Measurements from ENCODE around the gene KRTAP1-5. TPM values are rescaled to one million over a fixed set of nuclear protein-coding genes. Genes with fewer than 3 reads are reported as not detected.

KRTAP1-5 gene
- total RNA-seq, 2 donors from 2014 or later = not detected

GRCh38 chr17:41071606-41072360 lies 44.8 kb upstream of the KRTAP1-5 start:
- Histone ChIP-seq H3K9ac (ENCODE audit: extremely low read depth, low read length, poor library complexity, severe bottlenecking) (no peak overlapping the region), H3K9me3 (ENCODE audit: control insufficient read depth, low read length) (no peaks in the 10 kb centered on the region), H3K27ac (ENCODE audit: low read depth, low read length) (no peak overlapping the region), H3K4me3 (ENCODE audit: low read length) (no peak overlapping the region), H3K4me1 (ENCODE audit: control insufficient read depth, insufficient read depth, low read length) (no peaks in the 10 kb centered on the region), H3K27me3 (ENCODE audit: control insufficient read depth, insufficient read depth, low read length, poor library complexity, severe bottlenecking) (no peaks in the 10 kb centered on the region), H3K36me3 (ENCODE audit: control insufficient read depth, insufficient read depth, low read length) (no peaks in the 10 kb centered on the region)
- H3K27ac Mint-ChIP-seq = no peak overlapping the region
- no peaks in the 10 kb centered on the region for H3K36me3 Mint-ChIP-seq (ENCODE audit: low read depth)
- no peaks in the 10 kb centered on the region for H3K4me1 Mint-ChIP-seq
- DNase-seq = no peak
- peaks cover 3% of the 10 kb centered on the region for H3K27me3 Mint-ChIP-seq (ENCODE audit: insufficient read depth)
- TF ChIP-seq, protein P1, sequence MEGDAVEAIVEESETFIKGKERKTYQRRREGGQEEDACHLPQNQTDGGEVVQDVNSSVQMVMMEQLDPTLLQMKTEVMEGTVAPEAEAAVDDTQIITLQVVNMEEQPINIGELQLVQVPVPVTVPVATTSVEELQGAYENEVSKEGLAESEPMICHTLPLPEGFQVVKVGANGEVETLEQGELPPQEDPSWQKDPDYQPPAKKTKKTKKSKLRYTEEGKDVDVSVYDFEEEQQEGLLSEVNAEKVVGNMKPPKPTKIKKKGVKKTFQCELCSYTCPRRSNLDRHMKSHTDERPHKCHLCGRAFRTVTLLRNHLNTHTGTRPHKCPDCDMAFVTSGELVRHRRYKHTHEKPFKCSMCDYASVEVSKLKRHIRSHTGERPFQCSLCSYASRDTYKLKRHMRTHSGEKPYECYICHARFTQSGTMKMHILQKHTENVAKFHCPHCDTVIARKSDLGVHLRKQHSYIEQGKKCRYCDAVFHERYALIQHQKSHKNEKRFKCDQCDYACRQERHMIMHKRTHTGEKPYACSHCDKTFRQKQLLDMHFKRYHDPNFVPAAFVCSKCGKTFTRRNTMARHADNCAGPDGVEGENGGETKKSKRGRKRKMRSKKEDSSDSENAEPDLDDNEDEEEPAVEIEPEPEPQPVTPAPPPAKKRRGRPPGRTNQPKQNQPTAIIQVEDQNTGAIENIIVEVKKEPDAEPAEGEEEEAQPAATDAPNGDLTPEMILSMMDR (conservative IDR thresholded peaks at IDR 0.05) = no peak
- H3K9me3 Mint-ChIP-seq = no peaks in the 10 kb centered on the region
- WGBS, 2 experiments (ENCODE audit: insufficient coverage in 1 of 2, insufficient read length in 1 of 2) = 92 to 96% methylated on average over 5 of the region's 5 CpGs
- H3K4me3 Mint-ChIP-seq = no peak overlapping the region

- H3K36me3 ChIP-seq (ENCODE audit: control insufficient read depth, insufficient read depth, low read length) = no peaks in the 10 kb centered on the region
- no peak overlapping the region for H3K9ac ChIP-seq (ENCODE audit: extremely low read depth, low read length, poor library complexity, severe bottlenecking)
- no peaks in the 10 kb centered on the region for H3K4me1 ChIP-seq (ENCODE audit: control insufficient read depth, insufficient read depth, low read length)
- H3K27me3 Mint-ChIP-seq (ENCODE audit: insufficient read depth) = no peaks in the 10 kb centered on the region
- no peaks in the 10 kb centered on the region for H3K27me3 ChIP-seq (ENCODE audit: control insufficient read depth, insufficient read depth, low read length, poor library complexity, severe bottlenecking)
- H3K36me3 Mint-ChIP-seq (ENCODE audit: low read depth) = no peaks in the 10 kb centered on the region
- H3K9me3 ChIP-seq (ENCODE audit: control insufficient read depth, low read length) = no peaks in the 10 kb centered on the region
- H3K4me3 Mint-ChIP-seq = no peak overlapping the region
- WGBS, 2 experiments (ENCODE audit: insufficient coverage in 1 of 2, insufficient read length in 1 of 2) = 88 to 89% methylated on average over 3 of the region's 3 CpGs
- H3K4me3 ChIP-seq (ENCODE audit: low read length) = no peak overlapping the region
- no peak for DNase-seq
- H3K27ac Mint-ChIP-seq = no peak overlapping the region
- TF ChIP-seq, protein P1 (conservative IDR thresholded peaks at IDR 0.05) = no peak
- no peaks in the 10 kb centered on the region for H3K4me1 Mint-ChIP-seq
- H3K27ac ChIP-seq (ENCODE audit: low read depth, low read length) = no peak overlapping the region
- no peaks in the 10 kb centered on the region for H3K9me3 Mint-ChIP-seq
Measured at GRCh38 chr17:41069031-41069430, 42.0 kb upstream of the KRTAP1-5 start.

- no peaks in the 10 kb centered on the region for H3K27me3 Mint-ChIP-seq (ENCODE audit: insufficient read depth)
- no peaks in the 10 kb centered on the region for H3K36me3 ChIP-seq (ENCODE audit: control insufficient read depth, insufficient read depth, low read length)
- H3K4me1 Mint-ChIP-seq = no peaks in the 10 kb centered on the region
- H3K4me3 Mint-ChIP-seq = no peak overlapping the region
- H3K27ac ChIP-seq (ENCODE audit: low read depth, low read length) = no peak overlapping the region
- no peaks in the 10 kb centered on the region for H3K9me3 ChIP-seq (ENCODE audit: control insufficient read depth, low read length)
- no peaks in the 10 kb centered on the region for H3K9me3 Mint-ChIP-seq
- H3K36me3 Mint-ChIP-seq (ENCODE audit: low read depth) = no peaks in the 10 kb centered on the region
- no peaks in the 10 kb centered on the region for H3K27me3 ChIP-seq (ENCODE audit: control insufficient read depth, insufficient read depth, low read length, poor library complexity, severe bottlenecking)
- H3K9ac ChIP-seq (ENCODE audit: extremely low read depth, low read length, poor library complexity, severe bottlenecking) = no peak overlapping the region
- no peak overlapping the region for H3K27ac Mint-ChIP-seq
- DNase-seq = no peak
- no peak overlapping the region for H3K4me3 ChIP-seq (ENCODE audit: low read length)
- TF ChIP-seq, protein P1 (conservative IDR thresholded peaks at IDR 0.05) = no peak
- H3K4me1 ChIP-seq (ENCODE audit: control insufficient read depth, insufficient read depth, low read length) = no peaks in the 10 kb centered on the region
Measured at GRCh38 chr17:41067281-41067680, 40.3 kb upstream of the KRTAP1-5 start.

Data from endodermal cell (in vitro differentiated cells).